Measurements from ENCODE around the gene SCMH1.

GRCh38 chr1:41053316-41053715 is 188.8 kb downstream of the SCMH1 start:
- no peak for TF ChIP-seq POLR2A (IDR thresholded peaks at IDR 0.05; ENCODE audit: low read depth, low read length)
- TF ChIP-seq EZH2 (IDR thresholded peaks at IDR 0.05; ENCODE audit: borderline replicate concordance, low read depth, low read length, severe bottlenecking): no peak
- no peak for TF ChIP-seq CTCF (IDR thresholded peaks at IDR 0.05; ENCODE audit: extremely low read depth in 1 of 2, insufficient read depth in 1 of 2, low read depth in 1 of 2, low read length in 2 of 2)
- no peak for TF ChIP-seq MAX (IDR thresholded peaks at IDR 0.05; ENCODE audit: insufficient read depth, insufficient read length)
- no peak for TF ChIP-seq JUN (IDR thresholded peaks at IDR 0.05; ENCODE audit: borderline replicate concordance, insufficient read depth, insufficient read length, low read depth)
- no peak for TF ChIP-seq POLR2AphosphoS5 (IDR thresholded peaks at IDR 0.05; ENCODE audit: insufficient read depth, low read depth, low read length)
- TF ChIP-seq MYC (IDR thresholded peaks at IDR 0.05; ENCODE audit: low read depth, low read length): no peak
- TF ChIP-seq FOS (IDR thresholded peaks at IDR 0.05; ENCODE audit: borderline replicate concordance, insufficient read depth, low read length): no peak

Data from endothelial cell of umbilical vein (primary cell).